Daoy (cell line): ENCODE data around the gene SAP25. TPM values are rescaled to one million over a fixed set of nuclear protein-coding genes. Genes with fewer than 3 reads are reported as not detected.
"Not testable (repeated sequence)": the region's sequence is repeated elsewhere in the genome, so short reads cannot be mapped to it uniquely, and the experiment has no call there.

Experiments used
- DNase-seq: peaks from one replicate; pipeline ENCODE4 v3.0.0-alpha.2; 2015; ENCODE audit warnings: low read depth
- total RNA-seq: library from RNA; depleted of rRNA; stranded (reverse); fragments of >200 nt; shearing (Covaris generic); gene quantifications from 2 replicates; pipeline ENCODE4 v1.2.3, GENCODE V29; 2014

Gene SAP25
- total RNA-seq, 1 experiment from 2014 or later, result 0.80 TPM

- no peak for DNase-seq
Observed at GRCh38 chr7:100561491-100562194, 12.1 kb downstream of the SAP25 start.

GRCh38 chr7:100559127-100559526 lies 14.6 kb downstream of the SAP25 start:
- no peak for DNase-seq

- DNase-seq, result no peak
Observed at GRCh38 chr7:100556541-100556940, 17.2 kb downstream of the SAP25 start.

- DNase-seq, result no peak
Observed at GRCh38 chr7:100555701-100556100, 18.0 kb downstream of the SAP25 start.

- no peak for DNase-seq
Observed at GRCh38 chr7:100553032-100553431, 20.7 kb downstream of the SAP25 start.

GRCh38 chr7:100552532-100552931 lies 21.2 kb downstream of the SAP25 start:
- DNase-seq, result no peak

GRCh38 chr7:100548446-100548845 lies 25.3 kb downstream of the SAP25 start:
- DNase-seq, result not testable (repeated sequence)

- DNase-seq, result peak; percentile 72
Observed at GRCh38 chr7:100547872-100548271, 25.8 kb downstream of the SAP25 start.

- no peak for DNase-seq
Observed at GRCh38 chr7:100546926-100547800, 26.5 kb downstream of the SAP25 start.

- DNase-seq, result no peak
Observed at GRCh38 chr7:100546129-100546925, 27.4 kb downstream of the SAP25 start.

- peak; percentile 98 for DNase-seq
Observed at GRCh38 chr7:100545360-100546128, 28.2 kb downstream of the SAP25 start.

- no peak for DNase-seq
Observed at GRCh38 chr7:100544967-100545359, 28.7 kb downstream of the SAP25 start.

GRCh38 chr7:100544386-100544785 lies 29.3 kb downstream of the SAP25 start:
- no peak for DNase-seq

- DNase-seq, result no peak
Observed at GRCh38 chr7:100543586-100543985, 30.1 kb downstream of the SAP25 start.

GRCh38 chr7:100541309-100541708 lies 32.4 kb downstream of the SAP25 start:
- DNase-seq, result not testable (repeated sequence)

- no peak for DNase-seq
Observed at GRCh38 chr7:100540073-100540723, 33.5 kb downstream of the SAP25 start.

GRCh38 chr7:100539436-100540006 lies 34.2 kb downstream of the SAP25 start:
- DNase-seq, result no peak

GRCh38 chr7:100538654-100539435 lies 34.9 kb downstream of the SAP25 start, which contains the start of gene AGFG2:
Gene AGFG2 (plus strand): TSS chr7:100539203. CDS start chr7:100539347, 144 bp downstream.
- DNase-seq, result peak; percentile 100

- DNase-seq, result no peak
Observed at GRCh38 chr7:100538348-100538653, 35.4 kb downstream of the SAP25 start.

GRCh38 chr7:100536695-100537094 lies 37.0 kb downstream of the SAP25 start:
- not testable (repeated sequence) for DNase-seq
